ENCODE data around the gene EP400. TPM values are rescaled to one million over a fixed set of nuclear protein-coding genes. Genes with fewer than 3 reads are reported as not detected.

EP400 gene
- total and polyA plus RNA-seq, 12 donors: 6.6 to 20.5 (median 18.9) TPM

- WGBS, 2 donors: 87 to 95% methylated on average over 22 of the region's 22 CpGs
These were observed 169.1 kb downstream of the EP400 start for GRCh38 chr12:132118876-132119275.

GRCh38 chr12:132121283-132121682, 171.5 kb downstream of the EP400 start:
- TF ChIP-seq, protein P1, sequence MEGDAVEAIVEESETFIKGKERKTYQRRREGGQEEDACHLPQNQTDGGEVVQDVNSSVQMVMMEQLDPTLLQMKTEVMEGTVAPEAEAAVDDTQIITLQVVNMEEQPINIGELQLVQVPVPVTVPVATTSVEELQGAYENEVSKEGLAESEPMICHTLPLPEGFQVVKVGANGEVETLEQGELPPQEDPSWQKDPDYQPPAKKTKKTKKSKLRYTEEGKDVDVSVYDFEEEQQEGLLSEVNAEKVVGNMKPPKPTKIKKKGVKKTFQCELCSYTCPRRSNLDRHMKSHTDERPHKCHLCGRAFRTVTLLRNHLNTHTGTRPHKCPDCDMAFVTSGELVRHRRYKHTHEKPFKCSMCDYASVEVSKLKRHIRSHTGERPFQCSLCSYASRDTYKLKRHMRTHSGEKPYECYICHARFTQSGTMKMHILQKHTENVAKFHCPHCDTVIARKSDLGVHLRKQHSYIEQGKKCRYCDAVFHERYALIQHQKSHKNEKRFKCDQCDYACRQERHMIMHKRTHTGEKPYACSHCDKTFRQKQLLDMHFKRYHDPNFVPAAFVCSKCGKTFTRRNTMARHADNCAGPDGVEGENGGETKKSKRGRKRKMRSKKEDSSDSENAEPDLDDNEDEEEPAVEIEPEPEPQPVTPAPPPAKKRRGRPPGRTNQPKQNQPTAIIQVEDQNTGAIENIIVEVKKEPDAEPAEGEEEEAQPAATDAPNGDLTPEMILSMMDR (IDR thresholded peaks at IDR 0.05): no peak
- no peak overlapping the region for H3K4me3 ChIP-seq
- no peaks in the 10 kb centered on the region for H3K4me1 ChIP-seq
- no peak overlapping the region for H3K27ac ChIP-seq
- intact Hi-C loops (cut with DNase I): no loop called here
- 94% methylated on average over 14 of the region's 14 CpGs for WGBS, 2 donors
- DNase-seq (no peak), ATAC-seq (no peak)
- peaks cover 0 to 93% (median 31%) of the 10 kb centered on the region in 9 donors for H3K36me3 ChIP-seq
- no peaks in the 10 kb centered on the region for H3K9me3 ChIP-seq
- no peaks in the 10 kb centered on the region for H3K27me3 ChIP-seq

More at GRCh38 chr12:132118876-132119275, 169.1 kb downstream of the EP400 start:
- no peaks in the 10 kb centered on the region for H3K27me3 ChIP-seq
- H3K9me3 ChIP-seq: no peaks in the 10 kb centered on the region
- no peaks in the 10 kb centered on the region for H3K4me1 ChIP-seq
- intact Hi-C loops (cut with DNase I): no loop called here
- DNase-seq: no peak
- peak in 2 of 8 donors; percentile 28 to 34 for ATAC-seq
- peaks cover 3 to 94% (median 28%) of the 10 kb centered on the region in 9 donors for H3K36me3 ChIP-seq
- no peak overlapping the region for H3K27ac ChIP-seq
- H3K4me3 ChIP-seq: no peak overlapping the region
- TF ChIP-seq, protein P1 (IDR thresholded peaks at IDR 0.05): no peak

DNA sequence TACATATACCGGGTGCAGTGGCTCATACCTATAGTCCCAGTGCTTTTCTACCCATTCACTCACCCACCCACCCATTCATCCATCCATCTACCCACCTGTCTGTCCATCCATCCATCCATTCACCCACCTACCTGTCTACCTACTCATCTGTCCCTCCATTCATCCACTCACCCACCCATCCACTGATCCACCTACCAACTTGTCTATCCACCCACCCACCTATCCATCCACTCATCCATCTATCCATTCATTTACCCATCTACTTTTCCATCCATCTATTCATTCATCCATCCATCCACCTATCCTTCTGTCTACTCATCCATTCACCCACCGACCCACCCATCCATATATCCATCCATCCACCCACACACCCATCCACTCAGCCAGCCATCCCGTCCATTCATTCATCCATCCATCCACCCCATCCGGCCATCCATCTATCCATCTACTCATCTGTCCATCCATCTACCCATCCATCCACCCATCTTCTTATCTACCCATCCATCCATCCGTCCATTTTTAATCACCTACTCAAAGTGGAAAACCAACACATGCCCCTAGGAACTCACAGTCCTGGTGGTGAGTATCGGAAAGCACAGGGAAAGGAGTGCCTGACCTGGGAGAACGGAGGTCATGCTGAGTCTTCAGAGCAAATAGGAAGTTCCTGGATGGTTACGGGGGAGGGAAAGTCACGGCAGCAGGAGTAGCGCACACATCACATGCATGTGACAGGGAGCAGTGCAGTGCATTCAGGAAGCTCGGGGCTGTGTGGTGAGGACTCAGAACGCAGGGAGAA, 174.4 kb downstream of the EP400 start:
- H3K9me3 ChIP-seq: peaks cover 0 to 12% (median 7%) of the 10 kb centered on the region in 11 donors
- TF ChIP-seq, protein P1 (IDR thresholded peaks at IDR 0.05): no peak
- 92 to 97% methylated on average over 12 of the region's 12 CpGs for WGBS, 2 donors
- intact Hi-C loops (cut with DNase I): no loop called here
- no peak overlapping the region for H3K27ac ChIP-seq
- no peak for ATAC-seq
- peaks cover 0 to 96% (median 50%) of the 10 kb centered on the region in 9 donors for H3K36me3 ChIP-seq
- DNase-seq: no peak
- H3K4me3 ChIP-seq: no peak overlapping the region
- no peaks in the 10 kb centered on the region for H3K27me3 ChIP-seq
- H3K4me1 ChIP-seq: no peaks in the 10 kb centered on the region

- TF ChIP-seq, protein P1 (IDR thresholded peaks at IDR 0.05): no peak
- no peak overlapping the region for H3K4me3 ChIP-seq
- H3K4me1 ChIP-seq: no peaks in the 10 kb centered on the region
- intact Hi-C loops (cut with DNase I): no loop called here
- 85 to 96% methylated on average over 19 of the region's 19 CpGs for WGBS, 2 donors
- peaks cover 0 to 12% (median 7%) of the 10 kb centered on the region in 11 donors for H3K9me3 ChIP-seq
- ATAC-seq (peak in 1 of 8 donors; percentile 33), DNase-seq (no peak)
- H3K36me3 ChIP-seq: peaks cover 0 to 98% (median 47%) of the 10 kb centered on the region in 9 donors
- H3K27me3 ChIP-seq: no peaks in the 10 kb centered on the region
- H3K27ac ChIP-seq: no peak overlapping the region
These were observed 175.2 kb downstream of the EP400 start for GRCh38 chr12:132124766-132125425.

Measured in heart right ventricle (tissue), 16 donors.